D341Med (cell line): ENCODE measurements around the gene UQCRH.
A peak's percentile ranks its signal among the peaks of the same experiment; 100 is the strongest.

Source experiments
- DNase-seq: peaks from one replicate; pipeline ENCODE4 v3.0.0; 2012; ENCODE audit warnings: low spot score

Gene UQCRH

GRCh38 chr1:46303038-46303871 is at the start of gene UQCRH, which contains the start of gene LRRC41:
Gene UQCRH (plus strand): TSS chr1:46303698. CDS start chr1:46303767, 69 bp downstream.
Gene LRRC41 (minus strand): TSS chr1:46303616. CDS start chr1:46303322, 294 bp downstream.
- DNase-seq = peak; percentile 88

GRCh38 chr1:46254668-46255067 is 48.8 kb upstream of the UQCRH start:
- DNase-seq = no peak

DNA sequence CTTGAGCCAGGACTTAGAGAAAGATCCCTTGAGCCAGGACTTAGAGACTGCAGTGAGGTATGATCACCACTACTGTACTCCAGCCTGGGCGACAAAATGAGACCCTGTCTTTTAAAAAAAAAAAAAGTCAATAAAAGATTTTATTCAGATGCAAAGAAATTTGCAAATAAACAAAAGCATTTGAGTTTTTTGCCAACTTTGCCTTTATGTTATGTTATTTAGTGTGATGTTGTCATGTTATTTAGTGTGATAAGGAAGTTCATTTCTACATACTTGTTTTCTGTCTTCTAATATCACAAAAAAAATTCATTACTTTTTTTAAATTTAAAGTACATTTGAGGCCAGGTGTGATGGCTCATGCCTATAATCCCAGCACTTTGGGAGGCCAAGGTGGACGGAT is 47.0 kb upstream of the UQCRH start:
- DNase-seq = no peak

GRCh38 chr1:46262508-46262907 is 41.0 kb upstream of the UQCRH start:
- no peak for DNase-seq

DNA sequence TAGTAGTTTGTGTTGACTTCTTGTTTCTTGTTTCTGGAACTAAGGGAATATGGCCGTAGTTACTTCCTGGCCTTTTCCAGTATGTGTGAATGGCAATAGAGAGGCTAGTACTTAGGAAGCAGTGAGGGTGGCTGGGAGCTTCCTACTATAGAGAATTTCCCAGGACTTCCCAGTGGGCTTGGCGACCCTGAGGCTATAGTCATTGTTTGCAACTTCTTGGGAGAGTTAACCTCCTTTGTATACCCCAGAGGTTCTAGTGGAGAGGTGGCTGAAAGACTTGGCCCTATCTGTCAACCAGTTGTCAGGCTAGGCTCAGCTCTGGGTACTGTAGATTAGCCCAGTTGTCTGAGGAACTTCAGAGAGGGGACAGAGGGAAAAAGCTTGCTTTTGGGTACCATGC is 40.4 kb upstream of the UQCRH start:
- no peak for DNase-seq

GRCh38 chr1:46268578-46268977 is 34.9 kb upstream of the UQCRH start:
- DNase-seq = no peak

DNA sequence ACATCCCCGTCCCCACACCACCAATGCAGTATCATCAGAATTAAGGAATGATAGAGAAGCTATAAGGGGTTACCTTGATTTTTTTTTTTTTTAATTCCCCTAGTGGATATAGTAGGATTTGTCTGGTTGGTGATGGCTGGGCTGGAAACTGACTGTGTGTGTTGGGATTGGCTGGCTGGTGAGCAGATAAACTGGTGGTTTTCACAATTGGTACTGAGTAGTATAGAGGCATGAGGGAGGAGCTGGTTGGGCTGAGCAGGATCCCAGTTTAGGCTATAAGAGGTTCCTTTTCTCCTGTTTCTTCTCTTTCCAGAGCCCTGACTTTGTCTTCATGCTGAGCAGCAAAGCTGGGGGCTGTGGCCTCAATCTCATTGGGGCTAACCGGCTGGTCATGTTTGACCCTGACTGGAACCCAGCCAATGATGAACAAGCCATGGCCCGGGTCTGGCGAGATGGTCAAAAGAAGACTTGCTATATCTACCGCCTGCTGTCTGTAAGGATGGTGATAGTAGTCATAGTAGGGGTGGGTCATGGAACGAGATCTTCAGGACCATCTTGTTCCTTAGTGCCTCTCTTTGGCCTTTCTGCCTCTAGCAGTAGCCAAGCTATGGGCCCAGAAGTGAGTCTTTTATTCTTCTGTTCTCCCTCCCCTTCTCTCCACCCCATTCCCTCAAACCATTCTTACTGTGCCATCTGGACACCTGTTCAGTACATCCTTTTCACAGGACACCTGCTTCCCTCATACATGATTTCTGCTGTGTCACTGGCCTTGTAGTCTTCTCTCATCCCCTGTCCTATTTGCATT is 29.1 kb upstream of the UQCRH start:
- no peak for DNase-seq

- DNase-seq = no peak
Observed at GRCh38 chr1:46275030-46275337, 28.5 kb upstream of the UQCRH start.

DNA sequence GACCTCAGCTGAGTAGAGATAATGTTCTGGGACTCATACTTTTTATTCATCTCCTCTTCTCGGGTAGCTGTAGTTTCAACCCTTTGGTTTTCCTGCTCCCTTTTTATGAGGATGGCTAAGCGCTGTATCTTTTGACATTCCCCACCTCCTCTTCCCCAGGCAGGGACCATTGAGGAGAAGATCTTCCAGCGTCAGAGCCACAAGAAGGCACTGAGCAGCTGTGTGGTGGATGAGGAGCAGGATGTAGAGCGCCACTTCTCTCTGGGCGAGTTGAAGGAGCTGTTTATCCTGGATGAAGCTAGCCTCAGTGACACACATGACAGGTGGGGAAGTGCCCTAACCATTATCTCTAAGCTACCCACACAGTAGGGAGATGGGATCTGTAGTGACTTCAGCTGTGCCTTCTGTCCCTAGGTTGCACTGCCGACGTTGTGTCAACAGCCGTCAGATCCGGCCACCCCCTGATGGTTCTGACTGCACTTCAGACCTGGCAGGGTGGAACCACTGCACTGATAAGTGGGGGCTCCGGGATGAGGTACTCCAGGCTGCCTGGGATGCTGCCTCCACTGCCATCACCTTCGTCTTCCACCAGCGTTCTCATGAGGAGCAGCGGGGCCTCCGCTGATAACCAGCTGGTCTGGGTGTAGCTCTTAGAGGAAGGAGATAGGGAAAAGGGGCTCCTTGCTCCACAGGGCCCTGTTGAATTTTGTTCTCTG is 25.7 kb upstream of the UQCRH start:
- no peak for DNase-seq

GRCh38 chr1:46278807-46279206 is 24.7 kb upstream of the UQCRH start:
- DNase-seq = no peak

- DNase-seq = no peak
Observed at GRCh38 chr1:46280092-46280491, 23.4 kb upstream of the UQCRH start.

DNA sequence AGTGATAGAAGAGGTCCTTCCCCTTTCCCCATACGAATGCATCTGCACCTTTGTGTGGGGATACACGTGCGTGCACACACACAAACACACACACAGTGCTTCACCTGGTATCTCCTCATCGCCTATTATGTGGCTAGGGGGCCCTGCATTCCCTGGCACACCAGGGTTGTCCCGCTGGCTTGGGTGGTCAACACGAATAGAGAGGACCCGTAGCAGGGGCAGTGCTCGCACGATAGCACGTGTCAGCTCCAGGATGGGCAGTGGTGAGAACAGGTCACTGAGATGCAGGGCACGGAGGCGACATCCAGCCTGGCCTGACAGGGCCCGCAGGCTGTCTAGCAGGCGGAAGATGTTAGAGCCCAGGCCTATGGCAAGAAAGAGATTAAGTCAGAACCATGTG is 22.5 kb upstream of the UQCRH start:
- no peak for DNase-seq

DNA sequence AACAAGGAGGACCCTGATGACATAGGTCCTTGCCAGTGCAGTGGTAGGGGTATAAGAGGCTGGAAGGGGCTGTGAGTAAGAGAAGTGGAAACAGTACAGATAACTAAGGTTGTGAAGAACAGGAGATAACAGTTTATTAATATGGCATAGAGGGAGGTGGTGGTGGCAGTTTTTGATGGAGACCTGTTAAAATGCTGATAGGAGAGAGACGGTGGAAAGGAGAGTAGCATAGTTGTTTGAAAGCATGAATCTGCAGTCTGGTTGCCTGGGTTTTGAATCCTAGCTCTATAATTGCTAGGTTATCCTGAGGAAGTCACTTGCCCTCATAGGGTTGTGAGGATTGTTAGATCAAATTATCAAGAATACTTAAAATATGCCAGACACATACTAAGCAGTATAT is 19.4 kb upstream of the UQCRH start:
- no peak for DNase-seq

DNA sequence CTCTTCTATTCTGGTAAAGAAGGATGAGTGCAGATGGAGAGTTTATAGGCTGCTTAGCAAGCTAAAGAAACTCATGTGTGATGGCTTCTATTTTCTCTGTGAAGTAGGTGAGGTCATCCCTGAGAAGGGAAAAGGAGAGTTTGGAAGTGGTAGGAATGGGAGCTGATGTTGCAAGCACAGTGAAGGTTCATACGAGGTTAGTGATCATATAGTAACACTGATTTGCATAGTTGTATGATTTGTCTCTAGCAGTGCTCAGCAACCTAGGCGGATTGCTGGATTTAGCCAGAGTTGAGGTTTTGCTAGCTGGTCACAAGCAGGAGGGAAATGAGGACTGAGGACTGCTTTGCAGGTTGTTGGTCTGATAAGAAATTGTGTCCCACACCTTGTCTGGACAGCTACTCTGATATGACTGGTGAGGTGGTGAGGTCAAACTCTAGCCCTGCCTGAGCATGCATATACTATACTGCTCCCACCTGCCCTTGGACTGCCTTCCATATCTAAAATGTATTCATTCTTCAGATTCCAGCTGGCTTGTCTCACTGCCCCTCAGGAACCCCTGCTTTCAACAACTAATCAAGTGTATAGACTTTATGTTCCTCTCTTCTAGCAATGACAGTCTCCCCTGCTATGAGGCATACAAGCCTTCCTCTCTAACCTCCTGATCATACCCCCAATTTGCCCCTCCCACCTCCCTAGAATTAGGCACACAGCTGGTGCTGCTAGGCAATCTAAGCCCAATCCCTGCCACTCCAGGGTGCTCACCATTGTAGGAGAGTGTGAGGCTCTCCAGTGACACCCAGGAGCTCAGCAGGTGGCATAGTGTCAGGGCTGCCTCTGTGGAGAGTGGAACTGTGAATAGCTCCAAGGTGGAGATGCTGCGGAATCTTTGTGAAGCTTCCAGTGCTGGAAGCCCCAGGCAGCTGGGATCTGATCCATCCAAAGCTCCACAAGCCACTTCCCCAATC is 18.6 kb upstream of the UQCRH start:
- no peak for DNase-seq

DNA sequence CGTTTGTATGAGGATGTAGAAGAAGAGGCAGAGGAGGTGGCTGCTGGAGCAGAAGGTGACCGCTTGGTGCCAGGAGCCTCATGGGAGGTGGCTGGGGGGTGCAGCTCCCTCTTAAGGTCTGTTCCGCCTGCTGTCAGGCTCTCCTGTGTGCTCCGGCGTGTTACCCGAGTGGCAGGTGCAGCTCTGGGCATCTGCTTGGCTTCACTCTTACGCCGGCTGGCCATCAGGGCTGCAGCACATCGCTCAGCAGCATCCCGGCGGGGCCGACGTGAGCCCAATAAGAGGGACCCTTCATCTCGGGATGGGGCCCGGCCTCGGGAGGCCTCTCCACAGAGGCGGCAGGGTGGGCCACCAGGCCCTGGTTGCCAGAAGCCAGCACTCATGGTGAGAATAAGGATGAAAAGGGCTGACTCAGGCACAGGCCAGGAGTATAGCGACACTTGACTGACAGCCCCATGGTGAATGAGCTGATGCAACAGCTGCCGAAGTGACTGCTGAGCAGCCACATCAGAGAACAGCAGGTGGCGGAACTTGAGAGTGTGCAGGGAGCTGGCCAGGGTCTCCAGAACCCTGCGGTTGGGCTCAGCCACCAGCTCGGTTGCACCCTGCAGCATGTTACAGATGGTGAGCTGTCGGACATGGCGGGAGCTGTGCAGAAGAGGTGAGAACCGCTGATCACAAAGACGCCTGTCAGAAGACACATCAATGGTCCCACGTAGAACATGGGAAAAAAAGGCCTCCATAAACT is 17.6 kb upstream of the UQCRH start:
- DNase-seq = no peak

GRCh38 chr1:46288485-46289133 is 14.9 kb upstream of the UQCRH start:
- DNase-seq = no peak

- no peak for DNase-seq
Observed at GRCh38 chr1:46289134-46289494, 14.4 kb upstream of the UQCRH start.

DNA sequence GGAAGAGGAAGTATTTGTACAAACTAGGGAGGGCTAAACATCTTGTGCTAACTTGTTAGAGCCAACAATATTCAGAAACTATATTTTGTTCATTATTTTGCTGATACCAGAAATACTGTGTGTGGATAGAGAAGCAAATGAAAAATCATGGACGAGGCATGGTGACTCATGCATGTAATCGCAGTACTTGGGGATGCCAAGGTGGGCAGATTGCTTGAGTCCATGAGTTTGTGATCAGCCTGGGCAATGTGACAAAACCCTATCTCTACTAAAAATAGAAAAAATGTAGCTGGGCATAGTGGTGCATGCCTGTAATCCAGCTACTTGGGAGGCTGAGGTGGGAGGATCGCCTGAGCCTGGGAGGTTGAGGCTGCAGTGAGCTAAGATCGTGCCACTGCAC is 13.5 kb upstream of the UQCRH start:
- no peak for DNase-seq

DNA sequence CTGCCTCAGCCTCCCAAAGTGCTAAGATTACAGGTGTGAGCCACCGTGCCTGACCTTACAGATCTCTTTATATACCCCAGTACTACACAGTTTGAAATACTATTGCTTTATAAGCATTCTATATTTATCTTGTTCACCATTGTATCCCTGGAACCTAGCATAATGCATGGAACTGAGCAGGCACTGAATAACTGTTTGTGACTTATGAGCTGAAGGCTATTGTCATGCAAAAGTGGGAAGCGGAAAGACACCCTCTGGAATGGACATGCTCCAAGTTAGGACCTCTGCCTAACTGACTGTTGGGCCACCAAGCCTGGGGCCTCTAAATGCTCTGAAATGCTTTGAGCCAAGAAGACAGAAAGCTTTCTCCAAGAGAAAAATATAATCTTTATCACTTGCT is 8.2 kb upstream of the UQCRH start:
- DNase-seq = no peak

GRCh38 chr1:46298387-46298786 is 5.1 kb upstream of the UQCRH start:
- DNase-seq = no peak
